H9 (cell line): ENCODE measurements around the gene STX11. TPM values are rescaled to one million over a fixed set of nuclear protein-coding genes. Genes with fewer than 3 reads are reported as not detected.
A peak's percentile ranks its signal among the peaks of the same experiment; 100 is the strongest.

ENCODE experiments used
- DNase-seq: peaks from one replicate; pipeline ENCODE4 v3.0.0-alpha.2; 2017
- H2AFZ ChIP-seq: one replicate; pipeline ENCODE4 v1.6.1; 2013; ENCODE audit warnings: mild to moderate bottlenecking, low read length, control low read depth, moderate library complexity
- H2AK5ac ChIP-seq: 2 replicates; pipeline ENCODE4 v1.6.1; 2013; ENCODE audit warnings: low read length, control low read depth, mixed read lengths; ENCODE audit not compliant: insufficient read length
- H2BK120ac ChIP-seq: one replicate; pipeline ENCODE4 v1.6.1; 2013; ENCODE audit warnings: low read depth, mild to moderate bottlenecking, low read length, control low read depth, inconsistent platforms; ENCODE audit not compliant: poor library complexity, severe bottlenecking
- H2BK12ac ChIP-seq: 2 replicates; pipeline ENCODE4 v1.6.1; 2013; ENCODE audit warnings: low read length, control low read depth, mixed read lengths, low read depth; ENCODE audit not compliant: insufficient read length
- H2BK15ac ChIP-seq: 2 replicates; pipeline ENCODE4 v1.6.1; 2013; ENCODE audit warnings: low read depth, low read length, control low read depth
- H2BK20ac ChIP-seq: one replicate; pipeline ENCODE4 v1.6.1; 2013; ENCODE audit warnings: low read depth, mild to moderate bottlenecking, low read length, control low read depth, inconsistent platforms; ENCODE audit not compliant: poor library complexity, severe bottlenecking
- H2BK5ac ChIP-seq: 2 replicates; pipeline ENCODE4 v1.6.1; 2013; ENCODE audit warnings: low read length, control low read depth, mixed read lengths; ENCODE audit not compliant: insufficient read length
- H3K14ac ChIP-seq: 2 replicates; pipeline ENCODE4 v1.6.1; 2013; ENCODE audit warnings: low read length, control low read depth; ENCODE audit not compliant: insufficient read depth
- H3K18ac ChIP-seq: 2 replicates; pipeline ENCODE4 v1.6.1; 2013; ENCODE audit warnings: low read depth, mild to moderate bottlenecking, mixed read lengths, low read length, control low read depth; ENCODE audit not compliant: insufficient read length
- H3K23ac ChIP-seq: 2 replicates; pipeline ENCODE4 v1.6.1; 2013; ENCODE audit warnings: low read length, control low read depth, mixed read lengths, low read depth; ENCODE audit not compliant: insufficient read length
- H3K23me2 ChIP-seq: 2 replicates; pipeline ENCODE4 v1.6.1; 2013; ENCODE audit warnings: low read depth, mild to moderate bottlenecking, mixed read lengths, low read length, control low read depth; ENCODE audit not compliant: insufficient read length, poor library complexity, severe bottlenecking
- H3K27ac ChIP-seq: 2 replicates; pipeline ENCODE4 v1.5.1; 2013; ENCODE audit warnings: low read length, control low read depth, mixed read lengths, low read depth; ENCODE audit not compliant: insufficient read length
- H3K27me3 ChIP-seq: 2 replicates; pipeline ENCODE4 v1.6.1; 2013; ENCODE audit warnings: low read length, control low read depth, inconsistent platforms; ENCODE audit not compliant: insufficient read depth
- H3K4ac ChIP-seq: 2 replicates; pipeline ENCODE4 v1.6.1; 2013; ENCODE audit warnings: low read depth, mild to moderate bottlenecking, control low read depth, inconsistent platforms, low read length, moderate library complexity
- H3K4me1 ChIP-seq: 2 replicates; pipeline ENCODE4 v1.6.1; 2013; ENCODE audit warnings: low read length, control low read depth, inconsistent platforms; ENCODE audit not compliant: insufficient read depth
- H3K4me2 ChIP-seq: 2 replicates; pipeline ENCODE4 v1.6.1; 2013; ENCODE audit warnings: low read length, control low read depth, mixed read lengths; ENCODE audit not compliant: insufficient read length, insufficient read depth
- H3K56ac ChIP-seq: 2 replicates; pipeline ENCODE4 v1.6.1; 2013; ENCODE audit warnings: low read depth, mild to moderate bottlenecking, mixed read lengths, low read length, control low read depth; ENCODE audit not compliant: insufficient read length
- H3K79me1 ChIP-seq: 2 replicates; pipeline ENCODE4 v1.6.1; 2013; ENCODE audit warnings: low read depth, mild to moderate bottlenecking, moderate library complexity, low read length, control low read depth, inconsistent platforms; ENCODE audit not compliant: insufficient read depth, poor library complexity, severe bottlenecking
- H3K79me2 ChIP-seq: 2 replicates; pipeline ENCODE4 v1.6.1; 2013; ENCODE audit warnings: low read length, control low read depth, inconsistent platforms; ENCODE audit not compliant: insufficient read depth
- H3K9ac ChIP-seq: 2 replicates; pipeline ENCODE4 v1.6.1; 2013; ENCODE audit warnings: low read length, control low read depth, mixed read lengths; ENCODE audit not compliant: insufficient read length; ENCODE audit errors: extremely low read depth
- H3K9me3 ChIP-seq: one replicate; pipeline ENCODE4 v1.6.1; 2013; ENCODE audit warnings: low read depth, low read length, inconsistent platforms; ENCODE audit not compliant: control insufficient read depth
- H3T11ph ChIP-seq: one replicate; pipeline ENCODE4 v1.6.1; 2013; ENCODE audit warnings: mild to moderate bottlenecking, low read length, control low read depth, inconsistent platforms
- H4K20me1 ChIP-seq: one replicate; pipeline ENCODE4 v1.6.1; 2013; ENCODE audit not compliant: control insufficient read depth, insufficient read length, insufficient read depth
- H4K5ac ChIP-seq: 2 replicates; pipeline ENCODE4 v1.6.1; 2013; ENCODE audit warnings: low read depth, mild to moderate bottlenecking, mixed read lengths, low read length, control low read depth; ENCODE audit not compliant: insufficient read length
- H4K8ac ChIP-seq: replicated peaks from 2 replicates; pipeline ENCODE4 v1.6.1; 2013; ENCODE audit warnings: low read length, control low read depth, mixed read lengths, low read depth; ENCODE audit not compliant: insufficient read length
- H4K91ac ChIP-seq: 2 replicates; pipeline ENCODE4 v1.6.1; 2013; ENCODE audit warnings: low read depth, mild to moderate bottlenecking, moderate library complexity, mixed read lengths, low read length, control low read depth; ENCODE audit not compliant: insufficient read length
- H3K27ac Mint-ChIP-seq, 3 experiments: 2 replicates in 2 of 3; 3 replicates in 1 of 3; pipeline ENCODE4 v1.8.0; 2020 to 2021; ENCODE audit warnings: mixed read lengths in 3 of 3, mild to moderate bottlenecking in 1 of 3, moderate library complexity in 1 of 3
- H3K27me3 Mint-ChIP-seq: 2 replicates; pipeline ENCODE4 v1.8.0; 2021; ENCODE audit warnings: low read depth, mild to moderate bottlenecking, moderate library complexity, mixed read lengths
- H3K36me3 Mint-ChIP-seq, 3 experiments: 2 replicates in 2 of 3; 3 replicates in 1 of 3; pipeline ENCODE4 v1.8.0; 2020 to 2021; ENCODE audit warnings: low read depth in 3 of 3, mixed read lengths in 3 of 3; ENCODE audit not compliant: insufficient read depth in 1 of 3
- H3K4me1 Mint-ChIP-seq, 2 experiments: 2 replicates each; pipeline ENCODE4 v1.8.0; 2020; ENCODE audit warnings: mixed read lengths in 2 of 2
- H3K4me3 Mint-ChIP-seq, 2 experiments: 2 replicates in 1 of 2; 3 replicates in 1 of 2; pipeline ENCODE4 v1.8.0; 2020 to 2021; ENCODE audit warnings: mild to moderate bottlenecking in 2 of 2, mixed read lengths in 2 of 2, moderate library complexity in 1 of 2
- H3K9me3 Mint-ChIP-seq, 2 experiments: 2 replicates in 1 of 2; 3 replicates in 1 of 2; pipeline ENCODE4 v1.8.0; 2020; ENCODE audit warnings: mild to moderate bottlenecking in 2 of 2, mixed read lengths in 2 of 2, moderate library complexity in 1 of 2
- CTCF ChIP-seq: fragments of 200-600 bp; sonication (generic); conservative IDR thresholded peaks from 3 replicates; pipeline ENCODE4 v1.8.0; 2021; ENCODE audit warnings: antibody characterized with exemption, mild to moderate bottlenecking
- WGBS: extraction: QIAGEN DNeasy Blood & Tissue Kit; methylation state at CpG from one replicate; pipeline ENCODE4 v1.1.7; 2013; ENCODE audit warnings: missing lambda C conversion rate, low lambda C conversion rate, mixed read lengths; ENCODE audit not compliant: insufficient read length; ENCODE audit errors: extremely low coverage; 5-methylcytosine and 5-hydroxymethylcytosine counted together
- total RNA-seq: library from RNA; stranded (reverse); gene quantifications from 2 replicates; pipeline ENCODE4 v1.2.1, GENCODE V29; 2021

The STX11 gene
- total RNA-seq, 1 experiment from 2014 or later, result 0.22 TPM

- H3K27me3 Mint-ChIP-seq, result peaks cover 78% of the 10 kb centered on the region
- Histone ChIP-seq H3K4me2 (peak overlapping the region; percentile 71), H2BK120ac (no peak overlapping the region), H2AK5ac (no peak overlapping the region), H3K4ac (no peak overlapping the region), H3K27ac (no peak overlapping the region), H4K8ac (no peak overlapping the region), H2AFZ (no peak overlapping the region), H2BK5ac (no peak overlapping the region), H3K4me1 (no peaks in the 10 kb centered on the region), H3K27me3 (peaks cover 18% of the 10 kb centered on the region), H3K18ac (no peak overlapping the region), H4K91ac (no peak overlapping the region), H3K9me3 (no peaks in the 10 kb centered on the region), H4K20me1 (no peaks in the 10 kb centered on the region), H2BK20ac (no peak overlapping the region), H2BK12ac (no peak overlapping the region), H3K23me2 (peaks cover 8% of the 10 kb centered on the region), H3K56ac (no peak overlapping the region), H3K23ac (no peak overlapping the region), H4K5ac (no peak overlapping the region), H2BK15ac (no peak overlapping the region), H3K9ac (no peak overlapping the region), H3K79me2 (no peaks in the 10 kb centered on the region), H3K14ac (no peak overlapping the region; the same call in 1 of the 2 replicates), H3K79me1 (no peaks in the 10 kb centered on the region), H3T11ph (no peak overlapping the region)
- no CpG with 5 or more reads among the region's 14 CpGs for WGBS
- no peak for DNase-seq
- H3K36me3 Mint-ChIP-seq, result no peaks in the 10 kb centered on the region
- H3K9me3 Mint-ChIP-seq, result no peaks in the 10 kb centered on the region
- no peak for TF ChIP-seq CTCF
- peaks cover 9 to 11% of the 10 kb centered on the region in 2 experiments for H3K4me1 Mint-ChIP-seq
- peak overlapping the region; percentile 78 to 90 for H3K4me3 Mint-ChIP-seq
- no peak overlapping the region; a peak in 1 of 7 replicates for H3K27ac Mint-ChIP-seq
Measured at GRCh38 chr6:144149558-144149893, 791 bp upstream of the STX11 start.
